SU-DHL-6 (cell line): Measurements from ENCODE around the gene APBB2.

ENCODE experiments used
- H2AFZ ChIP-seq: fragments of 200-600 bp; sonication (generic); 2 replicates; pipeline ENCODE4 v1.6.1; 2014; ENCODE audit warnings: low read depth, mild to moderate bottlenecking, moderate library complexity, mixed read lengths, antibody characterized with exemption, low read length; ENCODE audit not compliant: severe bottlenecking
- H3F3A ChIP-seq: fragments of 200-600 bp; shearing (Covaris generic); 2 replicates; pipeline ENCODE4 v1.6.0; 2016; ENCODE audit warnings: antibody characterized with exemption, mild to moderate bottlenecking; ENCODE audit not compliant: insufficient read depth
- H3K27ac ChIP-seq: fragments of 200-600 bp; sonication (generic); 2 replicates; pipeline ENCODE4 v1.5.1; 2016; ENCODE audit warnings: low read depth, mild to moderate bottlenecking, low read length, moderate library complexity, mixed read lengths
- H3K27me3 ChIP-seq: fragments of 200-600 bp; sonication (generic), shearing (Covaris generic); 2 replicates; pipeline ENCODE4 v1.6.0; 2014; ENCODE audit warnings: mild to moderate bottlenecking, low read length
- H3K36me3 ChIP-seq: fragments of 200-600 bp; sonication (generic); 2 replicates; pipeline ENCODE4 v1.6.1; 2014; ENCODE audit warnings: mild to moderate bottlenecking, low read length, mixed read lengths
- H3K4me2 ChIP-seq: fragments of 300-600, 200-600 bp; shearing (Covaris generic), sonication (generic); 2 replicates; pipeline ENCODE4 v1.6.0; 2014; ENCODE audit warnings: low read length, low read depth, mild to moderate bottlenecking; ENCODE audit not compliant: poor library complexity, severe bottlenecking
- H3K4me3 ChIP-seq: fragments of 200-600 bp; sonication (generic); 2 replicates; pipeline ENCODE4 v1.5.1; 2014; ENCODE audit warnings: antibody characterized with exemption, low read length, mild to moderate bottlenecking, mixed read lengths; ENCODE audit not compliant: insufficient read depth, poor library complexity, severe bottlenecking
- H3K79me2 ChIP-seq: fragments of 200-600 bp; sonication (generic); 2 replicates; pipeline ENCODE4 v1.6.1; 2014; ENCODE audit warnings: mild to moderate bottlenecking, low read length, moderate library complexity; ENCODE audit not compliant: insufficient read depth
- H3K9ac ChIP-seq: fragments of 200-600 bp; sonication (generic); 2 replicates; pipeline ENCODE4 v1.7.0; 2014; ENCODE audit warnings: mild to moderate bottlenecking, low read length
- H3K9me2 ChIP-seq: fragments of 200-600 bp; sonication (generic); replicated peaks from 2 replicates; pipeline ENCODE4 v1.6.1; 2014; ENCODE audit warnings: low read length; ENCODE audit not compliant: insufficient read depth
- H3K9me3 ChIP-seq: fragments of 200-600 bp; sonication (generic); 2 replicates; pipeline ENCODE4 v1.6.1; 2014; ENCODE audit warnings: low read length, mixed read lengths; ENCODE audit not compliant: insufficient read depth
- H4K20me1 ChIP-seq: fragments of 200-600 bp; sonication (generic); 2 replicates; pipeline ENCODE4 v1.6.1; 2014; ENCODE audit warnings: low read depth, mild to moderate bottlenecking, antibody characterized with exemption, low read length, moderate library complexity, mixed read lengths
- CTCF ChIP-seq: fragments of 200-600 bp; sonication (generic); IDR thresholded peaks from one replicate; pipeline ENCODE4 v1.5.1; 2017; ENCODE audit warnings: antibody characterized with exemption, mild to moderate bottlenecking, low read length, moderate library complexity; ENCODE audit not compliant: insufficient read depth, poor library complexity, severe bottlenecking
- EZH2phosphoT487 ChIP-seq: fragments of 200-600 bp; sonication (generic), shearing (Covaris generic); conservative IDR thresholded peaks from 2 replicates; pipeline ENCODE4 v1.6.1; 2018; ENCODE audit warnings: mild to moderate bottlenecking, antibody characterized with exemption, low read length, moderate library complexity, mixed read lengths

Gene APBB2

GRCh38 chr4:41132055-41132683 lies 82.2 kb downstream of the APBB2 start:
- H3K9ac ChIP-seq: no peak overlapping the region

GRCh38 chr4:41129936-41130440 lies 84.4 kb downstream of the APBB2 start:
- Histone ChIP-seq H3K4me3 (no peak overlapping the region), H3K9ac (no peak overlapping the region), H3K9me3 (no peaks in the 10 kb centered on the region), H3K9me2 (no peaks in the 10 kb centered on the region), H3K79me2 (peaks cover 21% of the 10 kb centered on the region), H3K27ac (no peak overlapping the region), H3K36me3 (no peaks in the 10 kb centered on the region), H2AFZ (no peak overlapping the region), H4K20me1 (no peaks in the 10 kb centered on the region; the same call in 1 of the 2 replicates), H3K4me2 (no peak overlapping the region), H3K27me3 (no peaks in the 10 kb centered on the region), H3F3A (no peaks in the 10 kb centered on the region)
- TF ChIP-seq CTCF (no peak), EZH2phosphoT487 (no peak)

More at GRCh38 chr4:41132055-41132683, 82.2 kb downstream of the APBB2 start:
- no peaks in the 10 kb centered on the region for H3F3A ChIP-seq
- no peaks in the 10 kb centered on the region for H3K36me3 ChIP-seq
- H3K4me2 ChIP-seq: no peak overlapping the region
- no peaks in the 10 kb centered on the region for H3K9me3 ChIP-seq
- no peaks in the 10 kb centered on the region for H3K27me3 ChIP-seq
- no peak overlapping the region for H3K27ac ChIP-seq
- H3K9me2 ChIP-seq: no peaks in the 10 kb centered on the region
- no peaks in the 10 kb centered on the region; the same call in 1 of the 2 replicates for H4K20me1 ChIP-seq
- no peak overlapping the region for H2AFZ ChIP-seq
- H3K4me3 ChIP-seq: no peak overlapping the region
- TF ChIP-seq CTCF: no peak
- no peak for TF ChIP-seq EZH2phosphoT487
- peaks cover 21% of the 10 kb centered on the region for H3K79me2 ChIP-seq

DNA sequence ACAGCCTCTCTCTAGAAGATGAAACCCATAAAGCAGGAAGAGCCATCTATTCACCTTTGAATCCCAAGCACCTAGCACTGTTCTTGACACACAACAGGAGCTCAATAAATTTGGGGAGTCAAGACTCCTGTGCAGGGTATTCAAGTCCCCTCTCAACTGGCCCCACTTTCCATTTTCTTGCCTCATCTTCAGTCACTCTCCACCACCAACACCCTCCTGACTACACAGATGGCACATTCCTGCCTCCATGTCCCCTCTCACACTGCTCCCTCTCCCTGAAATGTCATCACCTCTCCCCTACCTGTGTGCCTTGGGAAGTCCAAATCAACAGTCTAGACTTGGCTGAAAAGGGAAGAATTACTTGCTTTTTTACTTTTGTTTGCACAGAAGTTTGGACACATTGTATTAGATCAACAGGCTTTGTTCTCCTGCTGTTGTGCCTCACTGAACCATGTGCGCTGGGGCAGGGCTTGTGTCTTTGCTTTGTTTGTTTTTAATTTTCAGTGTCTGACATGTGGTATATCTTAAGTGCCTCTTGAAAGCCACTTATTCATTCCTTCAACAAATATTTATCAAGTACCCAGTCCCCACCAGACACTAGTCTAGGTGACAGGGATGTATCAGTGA lies 85.1 kb downstream of the APBB2 start:
- H2AFZ ChIP-seq: no peak overlapping the region
- H4K20me1 ChIP-seq: no peaks in the 10 kb centered on the region; the same call in 1 of the 2 replicates
- H3K4me3 ChIP-seq: no peak overlapping the region
- H3K27me3 ChIP-seq: no peaks in the 10 kb centered on the region
- peaks cover 14% of the 10 kb centered on the region for H3K79me2 ChIP-seq
- H3K9ac ChIP-seq: no peak overlapping the region
- no peaks in the 10 kb centered on the region for H3K9me3 ChIP-seq
- no peak overlapping the region for H3K27ac ChIP-seq
- no peaks in the 10 kb centered on the region for H3F3A ChIP-seq
- TF ChIP-seq CTCF: no peak
- TF ChIP-seq EZH2phosphoT487: no peak
- no peaks in the 10 kb centered on the region for H3K9me2 ChIP-seq
- no peaks in the 10 kb centered on the region for H3K36me3 ChIP-seq
- H3K4me2 ChIP-seq: no peak overlapping the region
